ENCODE measurements around the gene C13orf46.

Gene C13orf46

DNA sequence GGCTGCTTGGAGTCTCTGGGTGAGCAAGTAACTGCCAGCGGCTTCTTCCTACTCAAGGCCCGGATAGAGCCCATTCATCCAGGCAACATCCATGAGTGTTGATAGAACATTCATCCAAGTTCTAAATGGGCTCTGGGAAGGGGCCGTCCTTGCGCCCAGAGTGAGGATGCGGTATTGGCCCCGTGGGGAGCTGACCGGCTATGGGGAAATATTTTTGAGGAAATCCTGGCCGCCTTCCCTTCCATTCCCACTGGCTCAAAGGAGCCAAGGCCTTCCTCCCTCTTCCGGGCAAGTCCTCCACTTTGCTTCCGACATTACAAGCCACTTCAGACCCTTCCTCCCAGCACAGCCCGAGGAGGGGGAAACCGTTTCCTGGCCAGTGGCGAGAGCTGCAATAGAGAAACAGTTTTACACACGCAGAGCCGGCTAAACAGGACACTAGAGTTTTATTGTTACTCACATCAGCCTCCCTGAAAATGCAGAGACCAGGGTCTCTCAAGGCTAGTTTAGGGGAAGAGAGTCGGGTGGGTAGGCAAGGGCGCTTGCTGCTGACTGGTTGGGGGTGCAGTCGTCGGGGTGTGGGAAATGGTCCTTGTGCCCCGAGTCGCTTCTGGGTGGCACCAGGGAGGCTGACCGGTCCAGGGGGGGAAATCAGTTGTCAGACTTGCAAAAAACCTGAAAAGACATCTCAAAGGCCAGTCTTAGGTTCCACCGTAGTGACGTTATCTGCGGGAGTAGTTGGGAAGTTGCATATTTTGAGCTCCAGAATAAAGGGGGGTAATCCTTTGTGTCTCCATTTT lies 37.5 kb downstream of the C13orf46 start:
- H3K4me3 ChIP-seq (ENCODE audit: low read depth, low read length), result no peak overlapping the region
- no peak overlapping the region for H3K9ac ChIP-seq (ENCODE audit: low read depth, low read length)
- H3K36me3 ChIP-seq (ENCODE audit: control insufficient read depth, insufficient read depth, low read length), result no peaks in the 10 kb centered on the region
- no peaks in the 10 kb centered on the region for H3K4me1 ChIP-seq (ENCODE audit: control insufficient read depth, insufficient read depth, low read length)
- H3K9me3 ChIP-seq (ENCODE audit: control insufficient read depth, insufficient read depth, low read length), result no peaks in the 10 kb centered on the region
- no peaks in the 10 kb centered on the region for H3K27me3 ChIP-seq (ENCODE audit: control insufficient read depth, insufficient read depth, low read length)

DNA sequence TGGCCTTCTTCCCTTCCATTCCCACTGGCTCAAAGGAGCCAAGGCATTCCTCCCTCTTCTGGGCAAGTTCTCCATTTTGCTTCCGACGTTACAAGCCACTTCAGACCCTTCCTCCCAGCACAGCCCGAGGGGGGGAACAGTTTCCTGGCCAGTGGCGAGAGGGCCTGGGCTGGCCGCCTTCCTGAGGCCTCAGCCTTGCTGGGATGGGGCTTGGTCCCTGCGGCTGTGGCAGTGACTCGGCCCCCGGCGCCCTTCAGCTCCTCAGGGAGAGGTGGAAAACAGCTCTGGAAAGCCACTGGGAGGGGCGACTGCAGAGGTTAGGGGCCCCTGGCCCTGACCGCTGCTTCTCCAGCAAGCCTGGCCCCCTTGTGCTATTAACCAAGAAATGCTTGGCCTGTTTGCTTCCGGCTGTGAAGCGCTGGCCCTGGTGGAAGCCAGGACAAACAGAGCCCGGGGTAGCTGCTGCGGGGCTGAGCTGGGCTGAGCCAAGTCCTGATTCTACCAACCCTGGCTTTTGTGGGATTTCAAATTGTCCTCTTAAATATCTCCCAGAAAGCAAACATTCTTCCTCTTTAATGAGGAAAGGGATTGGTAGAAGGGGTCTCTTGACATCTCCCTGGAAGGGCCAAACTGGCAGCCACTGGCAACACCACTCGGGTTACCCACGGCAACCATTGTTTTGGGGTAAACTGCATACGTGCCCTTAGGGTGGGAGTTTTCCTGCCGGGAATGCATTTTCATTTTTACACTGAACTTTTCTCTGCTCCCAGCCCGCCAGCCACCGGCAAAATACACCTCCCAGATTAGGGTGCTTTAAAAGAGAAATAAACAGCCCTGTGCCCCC lies 38.7 kb downstream of the C13orf46 start:
- no peak overlapping the region for H3K9ac ChIP-seq (ENCODE audit: low read depth, low read length)
- H3K4me3 ChIP-seq (ENCODE audit: low read depth, low read length), result no peak overlapping the region
- H3K27me3 ChIP-seq (ENCODE audit: control insufficient read depth, insufficient read depth, low read length), result no peaks in the 10 kb centered on the region
- no peaks in the 10 kb centered on the region for H3K4me1 ChIP-seq (ENCODE audit: control insufficient read depth, insufficient read depth, low read length)
- no peaks in the 10 kb centered on the region for H3K9me3 ChIP-seq (ENCODE audit: control insufficient read depth, insufficient read depth, low read length)
- H3K36me3 ChIP-seq (ENCODE audit: control insufficient read depth, insufficient read depth, low read length), result no peaks in the 10 kb centered on the region

DNA sequence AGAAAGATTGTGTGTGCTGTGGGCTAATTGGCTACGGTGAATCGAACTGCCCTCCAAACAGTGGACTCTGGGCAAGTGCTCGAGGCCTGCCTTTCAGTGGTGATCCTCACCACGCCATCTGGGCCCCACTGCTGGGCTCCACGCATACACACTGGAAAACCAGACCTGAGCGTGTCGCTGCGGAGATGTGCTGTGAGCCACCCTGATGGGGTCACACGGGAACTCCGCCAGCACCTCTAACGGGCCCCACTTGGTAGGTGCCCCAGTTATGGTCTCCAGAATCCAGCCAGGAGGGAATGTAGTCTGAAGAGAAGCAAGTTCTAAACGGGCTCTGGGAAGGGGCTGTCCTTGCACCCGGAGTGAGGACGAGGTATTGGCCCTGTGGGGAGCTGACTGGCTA lies 39.3 kb downstream of the C13orf46 start:
- H3K9me3 ChIP-seq (ENCODE audit: control insufficient read depth, insufficient read depth, low read length), result no peaks in the 10 kb centered on the region
- no peak overlapping the region for H3K4me3 ChIP-seq (ENCODE audit: low read depth, low read length)
- H3K4me1 ChIP-seq (ENCODE audit: control insufficient read depth, insufficient read depth, low read length), result no peaks in the 10 kb centered on the region
- no peak overlapping the region for H3K9ac ChIP-seq (ENCODE audit: low read depth, low read length)
- H3K36me3 ChIP-seq (ENCODE audit: control insufficient read depth, insufficient read depth, low read length), result no peaks in the 10 kb centered on the region
- no peaks in the 10 kb centered on the region for H3K27me3 ChIP-seq (ENCODE audit: control insufficient read depth, insufficient read depth, low read length)

DNA sequence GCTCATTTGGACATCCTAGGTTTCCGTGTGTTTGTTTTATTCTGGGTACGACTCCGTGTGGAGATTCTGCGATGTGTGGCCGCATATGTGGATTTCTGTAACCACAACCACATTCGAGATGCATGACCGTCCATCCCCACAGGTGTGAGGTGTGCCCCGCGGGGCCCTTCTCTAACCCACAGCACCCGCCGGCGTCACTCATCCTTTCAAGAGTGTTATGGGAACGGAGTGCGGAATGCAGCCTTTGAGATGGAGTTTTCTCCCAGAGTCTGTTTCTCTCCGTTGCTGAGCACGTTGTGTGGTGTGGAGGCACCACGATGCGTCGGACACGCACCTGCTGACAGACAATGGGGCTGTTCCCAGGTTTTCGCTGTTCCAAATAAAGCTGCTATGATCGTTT lies 40.0 kb downstream of the C13orf46 start:
- Histone ChIP-seq H3K9ac (ENCODE audit: low read depth, low read length) (no peak overlapping the region), H3K27me3 (ENCODE audit: control insufficient read depth, insufficient read depth, low read length) (no peaks in the 10 kb centered on the region), H3K4me3 (ENCODE audit: low read depth, low read length) (no peak overlapping the region)

DNA sequence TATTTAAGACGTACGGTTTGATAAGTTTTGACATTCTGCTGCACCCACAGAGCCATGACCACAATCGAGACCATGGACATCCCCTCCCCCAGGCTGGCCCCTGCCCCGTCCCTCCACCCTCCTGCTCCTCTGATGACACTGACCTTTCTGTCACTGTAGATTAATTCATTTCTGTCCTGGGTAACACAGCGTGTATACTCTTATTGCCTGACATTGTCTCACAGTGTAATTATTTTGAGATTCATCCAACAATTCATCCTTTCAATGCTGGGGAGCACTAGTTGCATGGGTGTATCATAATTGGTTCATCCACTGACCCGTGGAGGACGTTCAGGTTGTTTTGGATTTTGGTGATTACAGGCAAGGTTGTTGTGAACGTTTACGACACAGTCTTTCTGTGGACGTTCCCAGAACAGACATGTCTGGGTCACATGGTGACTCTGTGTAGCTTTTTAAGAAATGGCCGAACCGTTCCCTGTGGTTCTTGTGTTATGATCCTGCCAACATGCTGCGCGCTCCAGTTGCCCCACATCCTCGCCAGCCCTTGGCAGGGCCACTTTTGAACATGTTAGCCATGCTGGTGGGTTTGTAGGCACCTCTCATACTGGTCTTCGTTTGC lies 41.9 kb downstream of the C13orf46 start:
- Histone ChIP-seq H3K9me3 (ENCODE audit: control insufficient read depth, insufficient read depth, low read length) (no peaks in the 10 kb centered on the region), H3K4me3 (ENCODE audit: low read depth, low read length) (no peak overlapping the region), H3K4me1 (ENCODE audit: control insufficient read depth, insufficient read depth, low read length) (no peaks in the 10 kb centered on the region), H3K9ac (ENCODE audit: low read depth, low read length) (no peak overlapping the region), H3K36me3 (ENCODE audit: control insufficient read depth, insufficient read depth, low read length) (no peaks in the 10 kb centered on the region), H3K27me3 (ENCODE audit: control insufficient read depth, insufficient read depth, low read length) (no peaks in the 10 kb centered on the region)

More for the DNA sequence above, 40.0 kb downstream of the C13orf46 start:
- no peaks in the 10 kb centered on the region for H3K9me3 ChIP-seq (ENCODE audit: control insufficient read depth, insufficient read depth, low read length)
- H3K4me1 ChIP-seq (ENCODE audit: control insufficient read depth, insufficient read depth, low read length), result no peaks in the 10 kb centered on the region
- H3K36me3 ChIP-seq (ENCODE audit: control insufficient read depth, insufficient read depth, low read length), result no peaks in the 10 kb centered on the region

DNA sequence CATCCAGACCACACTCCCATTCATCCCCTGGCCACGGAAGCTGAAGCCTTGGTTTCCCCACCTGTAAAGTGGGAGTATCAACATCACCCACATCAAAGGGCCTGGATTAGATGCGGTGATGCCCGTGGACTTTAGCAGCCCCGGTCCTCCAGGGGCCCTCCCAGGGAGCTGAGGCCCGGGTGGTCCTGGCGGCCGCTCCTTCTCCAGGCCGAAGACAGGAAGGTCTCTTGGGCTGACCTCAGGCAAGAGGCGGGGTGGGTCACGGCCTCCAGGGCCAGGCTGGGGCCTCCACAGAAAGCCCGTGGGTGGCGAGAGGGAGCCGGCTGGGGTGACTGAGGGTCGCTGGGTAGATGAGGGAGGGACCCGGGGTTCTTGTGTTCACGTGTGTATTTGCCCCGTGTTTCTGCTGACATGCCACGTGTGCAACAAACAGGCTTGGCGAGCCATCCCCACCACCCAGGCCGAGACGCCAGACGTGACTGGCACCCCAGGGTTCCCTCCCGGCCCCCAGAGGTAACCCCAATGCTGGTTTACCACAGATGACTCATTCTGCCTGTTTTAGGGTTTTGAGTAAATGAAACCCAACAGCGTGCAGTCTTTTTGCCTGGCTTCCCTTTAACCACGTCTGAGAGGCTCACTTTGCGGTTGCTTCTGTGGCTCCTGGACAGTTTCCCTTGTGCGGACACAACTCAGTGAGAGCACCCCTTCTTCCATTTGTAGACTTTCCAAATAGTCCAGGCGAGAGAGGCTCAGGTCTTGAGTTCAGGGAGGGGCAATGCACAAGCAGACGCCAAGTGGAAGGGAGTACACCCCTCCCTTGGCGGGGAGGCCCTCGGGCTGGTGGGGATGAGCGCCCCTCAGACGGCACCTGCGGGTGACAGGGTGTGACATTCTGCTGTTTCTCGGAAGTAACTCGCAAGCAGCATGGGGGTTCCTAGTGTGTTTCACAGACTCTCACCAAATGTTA lies 42.9 kb downstream of the C13orf46 start:
- Histone ChIP-seq H3K9ac (ENCODE audit: low read depth, low read length) (no peak overlapping the region), H3K9me3 (ENCODE audit: control insufficient read depth, insufficient read depth, low read length) (no peaks in the 10 kb centered on the region), H3K36me3 (ENCODE audit: control insufficient read depth, insufficient read depth, low read length) (no peaks in the 10 kb centered on the region), H3K27me3 (ENCODE audit: control insufficient read depth, insufficient read depth, low read length) (no peaks in the 10 kb centered on the region), H3K4me1 (ENCODE audit: control insufficient read depth, insufficient read depth, low read length) (no peaks in the 10 kb centered on the region), H3K4me3 (ENCODE audit: low read depth, low read length) (no peak overlapping the region)

DNA sequence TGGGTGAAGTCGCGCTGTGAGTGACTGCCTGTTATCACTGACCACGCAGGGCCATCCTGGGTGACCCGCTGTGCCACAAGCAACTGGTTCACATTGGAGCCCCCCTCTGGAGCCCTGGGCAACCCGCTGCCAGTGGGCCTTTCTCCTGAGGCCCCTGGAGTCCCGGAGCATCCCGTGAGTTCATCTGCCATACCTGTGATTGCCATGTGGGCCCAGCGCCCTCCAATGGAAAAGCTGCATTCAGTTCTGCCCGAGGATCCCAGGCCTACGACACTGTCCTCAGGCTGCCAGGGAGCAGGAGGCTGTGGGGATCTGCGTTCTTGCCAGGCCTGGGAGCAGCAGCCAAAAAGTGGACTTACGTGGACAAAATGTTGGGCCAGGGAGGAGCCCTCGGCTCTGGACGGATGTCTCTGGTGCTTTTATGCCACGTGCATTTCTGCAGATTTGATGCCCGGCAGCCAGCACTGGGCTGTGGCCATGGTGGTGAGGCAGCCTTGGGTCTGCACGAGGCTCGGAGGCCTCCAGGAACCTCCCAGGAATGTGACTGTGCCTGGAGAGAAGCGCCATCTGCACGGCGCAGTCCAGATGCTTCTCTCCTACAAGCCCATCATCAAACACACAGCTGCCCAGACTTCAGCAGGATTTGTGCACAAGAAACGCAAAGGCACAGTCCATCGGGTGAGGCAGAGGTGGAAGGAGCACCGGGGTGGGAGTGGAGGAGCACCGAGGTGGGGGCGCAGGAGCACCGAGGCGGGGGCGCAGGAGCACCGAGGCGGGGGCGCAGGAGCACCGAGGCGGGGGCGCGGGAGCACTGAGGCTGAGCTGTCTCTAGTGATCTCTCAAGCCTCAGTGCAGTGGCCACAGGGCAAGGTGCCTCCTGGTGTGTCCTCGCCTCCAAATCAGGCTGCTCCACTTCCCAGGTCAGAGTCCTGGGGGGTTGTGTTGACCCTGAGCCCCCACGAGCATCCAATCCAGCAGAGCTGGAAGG lies 44.0 kb downstream of the C13orf46 start:
- no peaks in the 10 kb centered on the region for H3K4me1 ChIP-seq (ENCODE audit: control insufficient read depth, insufficient read depth, low read length)
- no peak overlapping the region for H3K4me3 ChIP-seq (ENCODE audit: low read depth, low read length)
- no peaks in the 10 kb centered on the region for H3K27me3 ChIP-seq (ENCODE audit: control insufficient read depth, insufficient read depth, low read length)
- no peaks in the 10 kb centered on the region for H3K9me3 ChIP-seq (ENCODE audit: control insufficient read depth, insufficient read depth, low read length)
- no peak overlapping the region for H3K9ac ChIP-seq (ENCODE audit: low read depth, low read length)
- H3K36me3 ChIP-seq (ENCODE audit: control insufficient read depth, insufficient read depth, low read length), result no peaks in the 10 kb centered on the region

DNA sequence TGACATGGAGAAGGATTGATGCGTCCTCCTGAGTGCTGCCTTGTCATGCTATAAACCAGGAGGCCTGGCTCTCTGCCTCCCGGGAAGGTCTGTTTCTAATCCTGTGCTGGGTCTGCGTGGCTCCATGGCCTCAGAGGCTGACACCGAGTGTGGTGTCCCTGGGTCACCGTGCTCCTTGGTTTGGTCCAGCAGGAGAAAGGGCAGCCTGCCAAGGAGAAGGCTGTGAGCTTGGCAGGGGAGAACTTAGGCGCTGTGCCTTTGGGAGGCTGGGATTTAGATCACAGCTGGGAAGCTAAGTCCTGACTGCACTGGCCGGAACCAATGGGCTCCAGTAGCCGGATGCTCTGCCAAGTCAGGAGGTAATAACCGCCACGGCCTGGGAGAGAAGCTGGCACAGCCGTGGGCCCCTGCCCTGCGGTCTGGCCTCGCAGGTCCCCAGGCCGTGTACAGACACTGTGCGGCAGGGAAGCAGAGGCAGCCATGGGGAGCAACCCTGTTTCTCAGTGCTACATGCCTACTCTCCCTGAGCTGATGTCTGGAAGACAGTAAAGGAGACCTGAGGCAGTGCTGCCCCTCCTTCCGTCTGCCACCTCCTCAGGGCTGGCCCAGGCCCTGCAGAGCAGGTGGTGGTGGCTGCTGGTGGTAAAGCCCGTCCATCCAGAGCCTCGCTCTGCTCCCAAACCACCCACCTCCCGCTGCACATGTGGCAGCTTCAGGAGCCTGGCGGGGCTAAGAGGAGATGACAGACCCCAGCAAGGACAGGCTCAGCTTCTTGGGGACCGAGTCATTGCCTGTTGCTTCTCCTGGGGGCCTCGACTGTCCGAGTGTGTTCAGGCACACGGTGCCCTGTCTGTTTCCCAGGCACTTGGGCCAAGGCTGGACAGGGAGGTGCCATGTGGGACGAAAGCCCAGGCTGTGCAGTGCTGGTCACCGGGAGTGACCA lies 44.9 kb downstream of the C13orf46 start:
- Histone ChIP-seq H3K4me3 (ENCODE audit: low read depth, low read length) (no peak overlapping the region), H3K36me3 (ENCODE audit: control insufficient read depth, insufficient read depth, low read length) (no peaks in the 10 kb centered on the region), H3K4me1 (ENCODE audit: control insufficient read depth, insufficient read depth, low read length) (no peaks in the 10 kb centered on the region), H3K27me3 (ENCODE audit: control insufficient read depth, insufficient read depth, low read length) (no peaks in the 10 kb centered on the region), H3K9me3 (ENCODE audit: control insufficient read depth, insufficient read depth, low read length) (no peaks in the 10 kb centered on the region), H3K9ac (ENCODE audit: low read depth, low read length) (no peak overlapping the region)

DNA sequence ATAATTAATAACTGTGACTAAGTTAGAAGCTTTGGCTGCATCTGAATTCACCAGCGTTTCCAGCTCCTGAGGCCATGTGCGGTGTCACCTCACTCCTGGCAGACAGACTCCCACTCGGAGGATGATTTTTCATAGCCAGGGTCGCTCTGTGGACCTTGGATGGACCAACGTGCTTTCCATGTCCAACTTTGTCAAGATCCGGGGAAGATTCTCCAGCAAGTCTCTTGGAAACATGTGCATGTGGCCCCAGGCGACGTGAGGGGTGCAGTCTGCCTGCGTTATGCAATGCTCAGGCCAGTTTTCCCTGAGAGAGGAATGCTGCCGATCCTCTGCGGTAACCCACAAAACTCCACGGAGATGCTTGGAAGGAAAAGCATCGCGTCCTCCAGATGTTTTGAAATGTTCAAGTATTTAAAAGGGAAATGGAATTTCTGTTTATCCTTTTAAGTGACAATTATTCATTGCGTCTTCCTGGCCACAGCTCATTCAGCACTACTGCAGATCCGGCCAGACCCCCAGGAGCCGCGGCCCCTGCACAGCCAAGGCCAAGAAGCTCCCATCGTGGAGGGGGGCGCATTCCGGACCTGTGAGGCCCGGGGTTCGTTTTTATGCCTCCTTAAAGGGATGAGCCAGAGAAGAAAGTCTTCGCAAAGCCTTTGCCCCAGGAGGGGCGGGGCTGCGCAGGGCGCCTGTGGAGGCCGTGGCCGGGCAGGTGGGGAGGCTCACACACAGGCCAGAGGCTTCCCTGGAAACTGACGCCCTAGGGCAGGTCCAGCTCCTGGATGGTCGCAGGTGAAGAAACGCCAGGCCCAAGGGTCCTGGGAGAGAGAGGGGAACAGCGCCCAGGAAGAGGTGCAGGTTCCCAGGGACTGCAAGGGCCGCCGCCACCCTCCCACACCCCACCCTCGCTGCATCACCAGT lies 46.0 kb downstream of the C13orf46 start:
- Histone ChIP-seq H3K36me3 (ENCODE audit: control insufficient read depth, insufficient read depth, low read length) (no peaks in the 10 kb centered on the region), H3K9me3 (ENCODE audit: control insufficient read depth, insufficient read depth, low read length) (no peaks in the 10 kb centered on the region), H3K27me3 (ENCODE audit: control insufficient read depth, insufficient read depth, low read length) (no peaks in the 10 kb centered on the region), H3K4me1 (ENCODE audit: control insufficient read depth, insufficient read depth, low read length) (no peaks in the 10 kb centered on the region), H3K4me3 (ENCODE audit: low read depth, low read length) (no peak overlapping the region), H3K9ac (ENCODE audit: low read depth, low read length) (no peak overlapping the region)

Measured in iPS-15b (cell line).